K562 (cell line): Measurements from ENCODE around the gene RIPOR2. TPM values are rescaled to one million over a fixed set of nuclear protein-coding genes. Genes with fewer than 3 reads are reported as not detected.

Experiments used
- ATAC-seq: fragments of 200-7000 bp; cut with Tn5 transposase; 3 replicates; pipeline ENCODE4 v1.9.1; 2020; ENCODE audit warnings: moderate library complexity
- BruUV-seq: library from RNA; stranded (reverse); fragments of 400-500 nt; replicated peaks from 2 replicates; lab custom pipeline; 2021; lab: Mats Ljungman, UMichigan
- CTCF ChIA-PET: fragments of 300-600 bp; formaldehyde crosslinking; extraction: SDS; loops from one replicate; lab custom pipeline; 2021; ENCODE audit warnings: low intra/inter-chr PET ratio; lab: Yijun Ruan, JAX
- POLR2A ChIA-PET: fragments of 300-600, 350-650 bp; sonication (Branson Sonifier 250); formaldehyde crosslinking; extraction: SDS; loops from one replicate; lab custom pipeline; 2021; ENCODE audit warnings: antibody characterized with exemption, inconsistent platforms; lab: Yijun Ruan, JAX
- DNase-seq, 4 experiments: peaks; one replicate each; pipeline versions ENCODE4 v3.0.0 to v3.0.0-alpha.2; 2011 to 2018; ENCODE audit warnings: low spot score in 3 of 4, mixed read lengths in 3 of 4; ENCODE audit errors: extremely low read depth in 1 of 4
- FAIRE-seq: peaks from 2 replicates; lab custom pipeline; 2011; peaks lifted over from hg19 to GRCh38; lab: Jason Lieb, UNC
- H2AFZ ChIP-seq: 2 replicates; pipeline ENCODE4 v1.6.0; 2011; ENCODE audit warnings: low read depth, low read length, control low read depth, inconsistent platforms
- H3K27ac ChIP-seq: fragments of 200-600 bp; 3 replicates; pipeline ENCODE4 v1.8.0; 2011; ENCODE audit warnings: low read depth, mild to moderate bottlenecking, control low read depth, inconsistent platforms, low read length, moderate library complexity, mixed read lengths; ENCODE audit errors: extremely low read depth
- H3K27me3 ChIP-seq, 2 experiments: fragments of 300-600 bp in 1 of 2; 2 replicates in 1 of 2; 3 replicates in 1 of 2; pipeline versions ENCODE4 v1.6.0 to v1.8.0; 2011; ENCODE audit warnings: inconsistent platforms in 2 of 2, low read length in 2 of 2, mild to moderate bottlenecking in 1 of 2, mixed read lengths in 1 of 2, moderate library complexity in 1 of 2; ENCODE audit not compliant: control insufficient read depth in 2 of 2, insufficient read depth in 2 of 2
- H3K36me3 ChIP-seq: fragments of 300-600 bp; 3 replicates; pipeline ENCODE4 v1.8.0; 2011; ENCODE audit warnings: mild to moderate bottlenecking, low read length, inconsistent platforms; ENCODE audit not compliant: control insufficient read depth, insufficient read depth
- H3K4me1 ChIP-seq, 2 experiments: fragments of 200-600 bp in 1 of 2; replicated peaks in 1 of 2; 2 replicates in 1 of 2; 3 replicates in 1 of 2; pipeline versions ENCODE4 v1.5.1 to v1.8.0; 2011; ENCODE audit warnings: inconsistent platforms in 2 of 2, low read length in 2 of 2, mild to moderate bottlenecking in 1 of 2, mixed read lengths in 1 of 2, moderate library complexity in 1 of 2; ENCODE audit not compliant: control insufficient read depth in 2 of 2, insufficient read depth in 2 of 2
- H3K4me2 ChIP-seq: 2 replicates; pipeline ENCODE4 v1.6.1; 2011; ENCODE audit warnings: low read length, control low read depth, inconsistent platforms, mixed read lengths; ENCODE audit not compliant: insufficient read depth
- H3K4me3 ChIP-seq: fragments of 200-600 bp; sonication (generic), shearing (Covaris generic); 2 replicates; pipeline ENCODE4 v1.5.1; 2016; ENCODE audit warnings: control low read depth, inconsistent platforms
- H3K79me2 ChIP-seq: fragments of 200-600 bp; 3 replicates; pipeline ENCODE4 v1.8.0; 2011; ENCODE audit warnings: low read length, inconsistent platforms; ENCODE audit not compliant: control insufficient read depth, insufficient read depth
- H3K9ac ChIP-seq, 2 experiments: 2 replicates each; pipeline versions ENCODE4 v1.6.0 to v1.6.1; 2011; ENCODE audit warnings: low read depth in 2 of 2, low read length in 2 of 2, control low read depth in 1 of 2, inconsistent platforms in 1 of 2, mild to moderate bottlenecking in 1 of 2, mixed read lengths in 1 of 2; ENCODE audit not compliant: insufficient read depth in 1 of 2
- H3K9me1 ChIP-seq: one replicate; pipeline ENCODE4 v1.6.0; 2011; ENCODE audit warnings: inconsistent platforms, mild to moderate bottlenecking, low read length, moderate library complexity; ENCODE audit not compliant: control insufficient read depth, insufficient read depth
- H3K9me3 ChIP-seq: replicated peaks from 2 replicates; pipeline ENCODE4 v1.5.1; 2011; ENCODE audit warnings: low read depth, low read length, inconsistent platforms; ENCODE audit not compliant: control insufficient read depth, insufficient read depth
- H4K20me1 ChIP-seq: replicated peaks from 2 replicates; pipeline ENCODE4 v1.6.1; 2011; ENCODE audit warnings: low read length, inconsistent platforms, mixed read lengths; ENCODE audit not compliant: control insufficient read depth, insufficient read depth
- CTCFL ChIP-seq: IDR thresholded peaks from 2 replicates; pipeline ENCODE4 v1.6.1; 2011; ENCODE audit warnings: borderline replicate concordance, low read depth, mild to moderate bottlenecking, moderate library complexity, low read length; ENCODE audit not compliant: insufficient read depth, poor library complexity, severe bottlenecking
- EGR1 ChIP-seq: fragments of 450-650 bp; conservative IDR thresholded peaks from 2 replicates; pipeline ENCODE4 v1.6.1; 2017; ENCODE audit warnings: mild to moderate bottlenecking
- FOXK1 ChIP-seq: sonication (generic); formaldehyde crosslinking; IDR thresholded peaks from 2 replicates; pipeline ENCODE4 v1.8.0; 2022; ENCODE audit warnings: missing genetic modification reagents, mild to moderate bottlenecking, borderline replicate concordance
- IRF9 ChIP-seq: fragments of 450-650 bp; IDR thresholded peaks from 2 replicates; pipeline ENCODE4 v1.6.1; 2016; ENCODE audit warnings: missing biosample characterization, missing genetic modification characterization
- RAD21 ChIP-seq, 2 experiments: fragments of 250-450 bp in 1 of 2; fragments of 450-650 bp in 1 of 2; sonication (Bioruptor Pico) in 1 of 2; formaldehyde crosslinking in 1 of 2; IDR thresholded peaks in 1 of 2; conservative IDR thresholded peaks in 1 of 2; 2 replicates each; pipeline versions ENCODE4 v1.4.0 to v1.8.0; 2020 to 2022; ENCODE audit warnings: mild to moderate bottlenecking in 2 of 2, moderate library complexity in 1 of 2
- REST ChIP-seq, 2 experiments: fragments of 450-650 bp; formaldehyde crosslinking in 1 of 2; IDR thresholded peaks; 2 replicates each; pipeline versions ENCODE4 v1.4.0 to v1.6.1; 2014 to 2020; ENCODE audit warnings: mild to moderate bottlenecking in 2 of 2, borderline replicate concordance in 1 of 2, low read depth in 1 of 2
- TBP ChIP-seq: optimal IDR thresholded peaks from 2 replicates; pipeline ENCODE3; 2011; ENCODE audit warnings: low read depth, low read length, improper control_type of control experiment
- ZNF23 ChIP-seq: fragments of 250-450 bp; sonication (Bioruptor Pico); IDR thresholded peaks from 2 replicates; pipeline ENCODE4 v1.4.0; 2020; ENCODE audit warnings: mild to moderate bottlenecking
- WGBS: fragments of 100-300 bp; shearing (Covaris generic); methylation state at CpG from one replicate; pipeline ENCODE4 v1.1.6; 2016; ENCODE audit warnings: low coverage, mixed read lengths; ENCODE audit not compliant: insufficient coverage; ENCODE audit errors: missing lambda C conversion rate; 5-methylcytosine and 5-hydroxymethylcytosine counted together
- in situ Hi-C: fragments of 300-500 bp; cut with MboI; formaldehyde crosslinking; loops from 4 replicates; pipeline ENCODE4 v1.15.0; 2018; ENCODE audit warnings: inconsistent platforms, mixed read lengths
- intact Hi-C: fragments of 100-400 bp; cut with micrococcal nuclease; formaldehyde crosslinking; loops from 2 replicates; pipeline ENCODE4 v1.14.2; 2022
- polyA plus RNA-seq, 8 experiments: library from polyadenylated mRNA; depleted of rRNA in 4 of 8; stranded (reverse) in 5 of 8; unstranded in 3 of 8; fragments of >200 nt; fragmentation: Nextera tagmentation in 2 of 8; fragmentation: Illumina TruSeq in 1 of 8; extraction: Ambion mirVana in 2 of 8; extraction: Trizol in 1 of 8; gene quantifications; 2 replicates each; pipeline versions ENCODE4 v1.2.1 to v1.2.3, GENCODE V29; 2011 to 2014; ENCODE audit warnings: inconsistent platforms in 1 of 8, missing spikeins in 1 of 8
- total RNA-seq, 7 experiments: library from RNA; depleted of rRNA in 6 of 7; stranded (reverse); fragments of >200 nt in 6 of 7; fragmentation: Illumina TruSeq in 2 of 7; extraction: Trizol in 2 of 7; gene quantifications; 2 replicates each; pipeline versions ENCODE4 v1.2.1 to v1.2.3, GENCODE V29; 2011 to 2021; ENCODE audit warnings: low replicate concordance in 1 of 7

Gene RIPOR2
- total and polyA plus RNA-seq, 9 of the 15 experiments (the other 6 are each of a cell fraction or from before 2014, with no cell fraction given), result 0.04 to 1.0 (median 0.47) TPM; not detected in 2

GRCh38 chr6:24933868-24934401, 1.8 kb downstream of the RIPOR2 start:
- no TSS peak for BruUV-seq
- 2% methylated on average over 7 of the region's 7 CpGs for WGBS
- 0 out of 2 replicates have a peak, but pooled peaks have one; percentile 23 for TF ChIP-seq REST (IDR thresholded peaks at IDR 0.05; ENCODE audit: borderline replicate concordance)
- no peak for TF ChIP-seq REST (CRISPR knock-in tag; IDR thresholded peaks at IDR 0.05; ENCODE audit: low read depth)
- TF ChIP-seq EGR1, result no peak
- no peak for TF ChIP-seq FOXK1 (CRISPR knock-in tag)
- TF ChIP-seq TBP, result no peak
- peak; percentile 59 for TF ChIP-seq CTCFL
- no peak for TF ChIP-seq ZNF23
- TF ChIP-seq RAD21 (CRISPR knock-in tag; conservative IDR thresholded peaks at IDR 0.05 in 1 of 2, IDR thresholded peaks at IDR 0.05 in 1 of 2), result peak in 1 of 2 experiments; percentile 48; a peak in 2 of 4 replicates
- TF ChIP-seq IRF9 (tag), result no peak

More at GRCh38 chr6:24933868-24934401, 1.8 kb downstream of the RIPOR2 start:
- intact Hi-C loops (no loop called here), in situ Hi-C loops (no loop called here)
- CTCF ChIA-PET, result no interaction called here
- POLR2A ChIA-PET, result no interaction called here
- Histone ChIP-seq H3K9ac (no peak overlapping the region), H3K4me3 (no peak overlapping the region), H3K27ac (no peak overlapping the region), H3K36me3 (no peaks in the 10 kb centered on the region), H2AFZ (no peak overlapping the region), H4K20me1 (no peaks in the 10 kb centered on the region), H3K4me1 (no peaks in the 10 kb centered on the region), H3K9me1 (no peaks in the 10 kb centered on the region), H3K9me3 (no peaks in the 10 kb centered on the region), H3K27me3 (peaks cover 2 to 7% of the 10 kb centered on the region in 2 experiments; a peak in 2 of 5 replicates), H3K79me2 (no peaks in the 10 kb centered on the region), H3K4me2 (no peak overlapping the region)
- DNase-seq (peak; percentile 42 to 58 (median 54)), ATAC-seq (peak; percentile 90), FAIRE-seq (peak; percentile 88)
